CMK (cell line): Measurements from ENCODE around the gene ERCC4.

Experiments used
- DNase-seq: peaks from one replicate; pipeline ENCODE4 v3.0.0-alpha.2; 2010; ENCODE audit warnings: low read depth

Gene ERCC4

DNA sequence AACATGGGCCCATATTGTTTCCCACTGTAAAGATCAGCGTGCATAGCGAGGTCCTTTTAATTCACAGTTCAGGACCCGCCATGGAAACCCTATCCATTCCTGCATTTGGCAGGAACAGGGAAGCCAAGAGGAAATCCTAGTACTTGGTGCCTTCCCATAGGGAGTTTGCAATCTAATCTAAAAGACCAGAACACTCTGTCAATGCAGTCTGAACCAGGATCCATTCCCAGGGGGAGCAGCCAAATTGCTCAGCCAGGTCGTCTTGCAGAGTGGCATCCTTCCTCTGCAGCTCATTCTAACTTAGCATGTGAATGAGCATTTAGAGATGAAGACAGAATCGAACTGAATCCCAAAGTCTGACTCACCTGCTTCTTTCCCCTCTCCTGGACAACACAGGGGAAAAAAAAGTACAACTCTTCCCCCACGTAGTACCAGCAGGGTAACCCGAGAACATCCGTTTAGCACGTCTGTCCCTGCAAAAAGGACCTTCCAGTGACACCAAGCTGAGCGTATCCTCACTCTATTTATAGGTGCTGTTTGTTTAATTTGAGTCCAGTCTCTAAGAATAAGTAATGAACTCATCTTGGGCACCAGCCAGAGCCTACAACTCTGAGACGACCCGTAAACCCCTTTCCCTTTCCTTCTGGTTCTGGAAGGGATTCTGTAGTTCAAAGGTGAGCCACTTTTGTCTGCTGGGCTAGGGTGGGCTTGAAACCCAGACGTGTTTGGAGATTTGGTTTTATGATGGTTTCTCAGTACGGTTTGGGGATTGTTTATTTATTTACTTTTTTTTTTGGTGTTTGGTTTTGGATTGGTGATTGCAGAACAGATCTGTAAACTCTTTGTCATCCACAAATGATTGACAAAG lies 74.5 kb downstream of the ERCC4 start:
- no peak for DNase-seq

DNA sequence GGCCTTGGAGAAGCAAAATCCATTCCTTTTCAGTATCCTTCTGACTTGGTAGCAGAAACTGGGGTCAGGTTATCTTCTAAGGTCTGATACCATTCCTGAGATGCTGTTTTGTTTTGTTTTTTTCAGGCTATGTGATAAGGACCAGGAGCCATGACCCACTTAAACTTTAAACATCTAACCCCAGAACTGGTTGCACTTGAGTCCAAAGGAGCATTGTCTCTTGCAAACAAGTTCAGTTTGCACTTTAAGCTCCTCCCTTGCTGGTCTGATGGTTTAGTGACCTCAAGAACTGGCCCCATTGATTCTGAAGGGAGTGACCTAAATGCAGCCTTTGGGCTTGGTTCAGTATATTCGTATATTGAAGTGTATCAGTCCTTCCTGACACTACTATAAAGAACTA lies 75.2 kb downstream of the ERCC4 start:
- DNase-seq: no peak

GRCh38 chr16:13996778-13997288 lies 76.9 kb downstream of the ERCC4 start:
- DNase-seq: no peak

GRCh38 chr16:13997526-13997925 lies 77.6 kb downstream of the ERCC4 start:
- no peak for DNase-seq

DNA sequence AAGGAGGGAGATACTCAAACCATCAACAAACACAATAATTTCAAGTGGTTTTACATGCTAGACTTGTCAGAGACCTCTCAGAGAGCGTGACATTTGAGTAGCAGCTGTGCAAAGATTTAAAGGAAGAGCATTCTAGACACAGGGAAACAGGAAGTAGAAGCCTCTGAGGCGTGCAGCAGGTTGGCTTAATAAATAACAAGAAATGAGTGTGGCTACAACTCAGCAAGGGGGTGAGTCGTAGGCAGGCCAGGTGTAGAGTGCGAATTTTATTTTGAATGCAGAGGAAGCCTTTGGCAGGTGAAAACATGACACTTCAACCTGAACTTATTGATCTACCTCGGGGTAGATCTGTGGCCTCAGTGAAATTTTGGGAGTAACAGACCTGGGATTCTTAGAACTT lies 78.0 kb downstream of the ERCC4 start:
- DNase-seq: no peak

- DNase-seq: no peak
These were observed 79.3 kb downstream of the ERCC4 start for GRCh38 chr16:13999071-13999894.

GRCh38 chr16:13999895-14000425 lies 80.0 kb downstream of the ERCC4 start:
- no peak for DNase-seq

- no peak for DNase-seq
These were observed 81.6 kb downstream of the ERCC4 start for GRCh38 chr16:14001521-14001920.
